ENCODE results near the gene TEAD1.

DNA sequence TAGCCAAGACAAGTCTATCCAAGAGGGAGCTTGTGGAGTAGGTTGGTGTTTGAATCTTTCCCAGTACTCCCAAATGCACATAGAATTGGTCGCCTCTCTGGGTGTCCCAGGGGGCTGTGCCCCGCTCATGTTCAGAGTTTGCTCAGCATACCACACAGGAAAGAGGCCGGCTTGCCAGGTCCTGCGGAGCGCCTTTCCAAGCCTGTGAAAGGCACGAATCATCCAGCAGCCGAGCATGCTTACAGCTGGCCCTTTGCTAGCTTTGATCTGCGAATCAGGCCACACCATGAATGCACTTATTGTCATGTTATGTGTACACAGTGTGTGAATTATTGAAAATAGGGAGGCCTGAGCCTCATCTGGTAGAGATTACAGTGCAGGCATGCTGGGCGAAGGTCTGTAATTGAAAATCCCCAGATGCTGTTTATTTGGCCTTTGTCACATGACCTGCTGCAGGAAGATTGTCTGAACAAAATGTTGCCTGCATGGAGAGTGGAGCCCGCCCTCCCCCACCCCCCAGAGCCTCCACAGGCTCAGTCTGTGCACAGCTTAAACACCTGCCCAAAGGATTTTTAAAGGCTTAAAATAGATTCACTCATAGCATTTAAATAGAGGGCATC is 171.6 kb downstream of the TEAD1 start:
- TF ChIP-seq EZH2 (IDR thresholded peaks at IDR 0.05; ENCODE audit: low read length), result no peak
- TF ChIP-seq, protein P1, sequence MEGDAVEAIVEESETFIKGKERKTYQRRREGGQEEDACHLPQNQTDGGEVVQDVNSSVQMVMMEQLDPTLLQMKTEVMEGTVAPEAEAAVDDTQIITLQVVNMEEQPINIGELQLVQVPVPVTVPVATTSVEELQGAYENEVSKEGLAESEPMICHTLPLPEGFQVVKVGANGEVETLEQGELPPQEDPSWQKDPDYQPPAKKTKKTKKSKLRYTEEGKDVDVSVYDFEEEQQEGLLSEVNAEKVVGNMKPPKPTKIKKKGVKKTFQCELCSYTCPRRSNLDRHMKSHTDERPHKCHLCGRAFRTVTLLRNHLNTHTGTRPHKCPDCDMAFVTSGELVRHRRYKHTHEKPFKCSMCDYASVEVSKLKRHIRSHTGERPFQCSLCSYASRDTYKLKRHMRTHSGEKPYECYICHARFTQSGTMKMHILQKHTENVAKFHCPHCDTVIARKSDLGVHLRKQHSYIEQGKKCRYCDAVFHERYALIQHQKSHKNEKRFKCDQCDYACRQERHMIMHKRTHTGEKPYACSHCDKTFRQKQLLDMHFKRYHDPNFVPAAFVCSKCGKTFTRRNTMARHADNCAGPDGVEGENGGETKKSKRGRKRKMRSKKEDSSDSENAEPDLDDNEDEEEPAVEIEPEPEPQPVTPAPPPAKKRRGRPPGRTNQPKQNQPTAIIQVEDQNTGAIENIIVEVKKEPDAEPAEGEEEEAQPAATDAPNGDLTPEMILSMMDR (optimal IDR thresholded peaks at IDR 0.05 in 1 of 3, IDR thresholded peaks at IDR 0.05 in 1 of 3, conservative IDR thresholded peaks at IDR 0.05 in 1 of 3; ENCODE audit: extremely low read depth in 1 of 3, insufficient read depth in 2 of 3, low read length in 3 of 3), result no peak
